ENCODE measurements around the gene SLC2A9. TPM values are rescaled to one million over a fixed set of nuclear protein-coding genes. Genes with fewer than 3 reads are reported as not detected.

The SLC2A9 gene
- total and polyA plus RNA-seq, 2 donors (not counting 3 experiments of a cell fraction or from before 2014, with no cell fraction given): 1.6 to 1.8 TPM

- intact Hi-C loops (cut with micrococcal nuclease) (no loop called here), dilution Hi-C loops (cut with MboI; ENCODE audit: extremely low pct_ligation_motif_present, low sequenced_read_pairs) (no loop called here)
- Histone ChIP-seq H2AFZ (ENCODE audit: low read depth, low read length) (no peak overlapping the region), H3K4me1 (ENCODE audit: control insufficient read depth, extremely low read depth, insufficient read depth, low read length) (no peaks in the 10 kb centered on the region), H3K9ac (replicated peaks; ENCODE audit: extremely low read depth, insufficient read depth, low read length) (no peak overlapping the region), H3K9me1 (replicated peaks; ENCODE audit: control insufficient read depth, extremely low read depth, insufficient read depth, low read length) (no peaks in the 10 kb centered on the region), H3K36me3 (ENCODE audit: control insufficient read depth in 2 of 2, extremely low read depth in 1 of 2, insufficient read depth in 2 of 2, low read length in 2 of 2) (no peaks in the 10 kb centered on the region), H3K27ac (ENCODE audit: insufficient read depth, low read depth, low read length) (no peak overlapping the region), H4K20me1 (replicated peaks; ENCODE audit: control insufficient read depth, extremely low read depth, insufficient read depth, low read length) (no peaks in the 10 kb centered on the region), H3K27me3 (ENCODE audit: control insufficient read depth in 2 of 2, insufficient read depth in 2 of 2, low read length in 2 of 2) (no peaks in the 10 kb centered on the region), H3K79me2 (ENCODE audit: control insufficient read depth, insufficient read depth, low read length) (no peaks in the 10 kb centered on the region), H3K9me3 (replicated peaks; ENCODE audit: control insufficient read depth, insufficient read depth, low read length) (no peaks in the 10 kb centered on the region), H3K4me3 (replicated peaks in 1 of 3; ENCODE audit: insufficient read depth in 1 of 3, low read depth in 1 of 3, low read length in 3 of 3) (no peak overlapping the region), H3K4me2 (ENCODE audit: insufficient read depth, low read length) (no peak overlapping the region)
- no peak for FAIRE-seq
- no TSS peak for BruUV-seq (replicated peaks)
- DNase-seq (ENCODE audit: low read depth, low spot score): no peak
- POLR2A ChIA-PET: no interaction called here
- TF ChIP-seq MAX (IDR thresholded peaks at IDR 0.05; ENCODE audit: insufficient read depth, insufficient read length) (no peak), EZH2 (IDR thresholded peaks at IDR 0.05; ENCODE audit: borderline replicate concordance, low read depth, low read length, severe bottlenecking) (no peak), FOS (IDR thresholded peaks at IDR 0.05; ENCODE audit: borderline replicate concordance, insufficient read depth, low read length) (no peak), GATA2 (IDR thresholded peaks at IDR 0.05; ENCODE audit: insufficient read depth, insufficient read length, low read depth, low read length) (no peak), JUN (IDR thresholded peaks at IDR 0.05; ENCODE audit: borderline replicate concordance, insufficient read depth, insufficient read length, low read depth) (no peak), MYC (IDR thresholded peaks at IDR 0.05; ENCODE audit: low read depth, low read length) (no peak), POLR2AphosphoS5 (IDR thresholded peaks at IDR 0.05; ENCODE audit: insufficient read depth, low read depth, low read length) (no peak), POLR2A (IDR thresholded peaks at IDR 0.05; ENCODE audit: low read depth, low read length) (no peak)
- TF ChIP-seq, protein P1, sequence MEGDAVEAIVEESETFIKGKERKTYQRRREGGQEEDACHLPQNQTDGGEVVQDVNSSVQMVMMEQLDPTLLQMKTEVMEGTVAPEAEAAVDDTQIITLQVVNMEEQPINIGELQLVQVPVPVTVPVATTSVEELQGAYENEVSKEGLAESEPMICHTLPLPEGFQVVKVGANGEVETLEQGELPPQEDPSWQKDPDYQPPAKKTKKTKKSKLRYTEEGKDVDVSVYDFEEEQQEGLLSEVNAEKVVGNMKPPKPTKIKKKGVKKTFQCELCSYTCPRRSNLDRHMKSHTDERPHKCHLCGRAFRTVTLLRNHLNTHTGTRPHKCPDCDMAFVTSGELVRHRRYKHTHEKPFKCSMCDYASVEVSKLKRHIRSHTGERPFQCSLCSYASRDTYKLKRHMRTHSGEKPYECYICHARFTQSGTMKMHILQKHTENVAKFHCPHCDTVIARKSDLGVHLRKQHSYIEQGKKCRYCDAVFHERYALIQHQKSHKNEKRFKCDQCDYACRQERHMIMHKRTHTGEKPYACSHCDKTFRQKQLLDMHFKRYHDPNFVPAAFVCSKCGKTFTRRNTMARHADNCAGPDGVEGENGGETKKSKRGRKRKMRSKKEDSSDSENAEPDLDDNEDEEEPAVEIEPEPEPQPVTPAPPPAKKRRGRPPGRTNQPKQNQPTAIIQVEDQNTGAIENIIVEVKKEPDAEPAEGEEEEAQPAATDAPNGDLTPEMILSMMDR (IDR thresholded peaks at IDR 0.05; ENCODE audit: extremely low read depth in 1 of 2, insufficient read depth in 1 of 2, low read depth in 1 of 2, low read length in 2 of 2): no peak
- CTCF ChIA-PET: no interaction called here
Measured at GRCh38 chr4:9847968-9848748, 173.1 kb downstream of the SLC2A9 start.
